Left lung (tissue), 10 donors: ENCODE measurements around the gene TBC1D30. TPM values are rescaled to one million over a fixed set of nuclear protein-coding genes. Genes with fewer than 3 reads are reported as not detected.
A peak's percentile ranks its signal among the peaks of the same experiment; 100 is the strongest.
"Not testable (repeated sequence)": the region's sequence is repeated elsewhere in the genome, so short reads cannot be mapped to it uniquely, and the experiment has no call there.

Source experiments
- ATAC-seq: fragments of 200-7000 bp; cut with Tn5 transposase; one replicate; pipeline ENCODE4 v1.9.1; 2020; ENCODE audit warnings: moderate library complexity
- DNase-seq, 4 donors: peaks; one replicate each; pipeline ENCODE4 v3.0.0-alpha.2; 2013 to 2020
- H3K27ac ChIP-seq, 2 donors: fragments of 200-600 bp; sonication (generic) in 1 of 2; one replicate each; pipeline versions ENCODE4 v1.5.0 to v1.8.0; 2020 to 2021
- H3K27me3 ChIP-seq, 2 donors: fragments of 200-600 bp; sonication (generic) in 1 of 2; one replicate each; pipeline versions ENCODE4 v1.5.0 to v1.8.0; 2020 to 2021
- H3K36me3 ChIP-seq, 2 donors: fragments of 200-600 bp; sonication (generic) in 1 of 2; one replicate each; pipeline versions ENCODE4 v1.5.0 to v1.8.0; 2020 to 2021
- H3K4me1 ChIP-seq, 2 donors: fragments of 200-600 bp; one replicate each; pipeline ENCODE4 v1.8.0; 2021
- H3K4me3 ChIP-seq, 2 donors: fragments of 200-600 bp; sonication (generic) in 1 of 2; one replicate each; pipeline versions ENCODE4 v1.5.0 to v1.8.0; 2020 to 2021; ENCODE audit warnings: mild to moderate bottlenecking in 1 of 2
- H3K9me3 ChIP-seq, 2 donors: fragments of 200-600 bp; sonication (generic) in 1 of 2; one replicate each; pipeline versions ENCODE4 v1.5.0 to v1.8.0; 2020 to 2021
- CTCF ChIP-seq, 2 donors: fragments of 200-600 bp; sonication (generic) in 1 of 2; IDR thresholded peaks; one replicate each; pipeline versions ENCODE4 v1.5.0 to v1.8.0; 2021; ENCODE audit warnings: antibody characterized with exemption in 2 of 2
- intact Hi-C, 2 donors: fragments of 100-400 bp; cut with DNase I; formaldehyde crosslinking; loops; one replicate each; pipeline versions ENCODE4 v1.11.2 to v1.14.2; 2022
- polyA plus RNA-seq, 6 donors: library from polyadenylated mRNA; unstranded; fragments of 120-200 nt; gene quantifications; one replicate each; pipeline ENCODE4 v1.2.1, GENCODE V29; 2013; ENCODE audit not compliant: insufficient read length in 6 of 6
- total RNA-seq, 2 donors: library from RNA; stranded (reverse); fragmentation: NEBNext Ultra II Directional; extraction: Animal tissue kit (Norgen Biotek cat#: 25700); gene quantifications; one replicate each; pipeline ENCODE4 v1.2.1, GENCODE V29; 2021
- donor health status: DM: no; HTN: yes; CAD: no.
- donor health status: DM: no; HTN: no; CAD: no.

The TBC1D30 gene
- total and polyA plus RNA-seq, 8 donors: 4.3 to 15.8 (median 11.0) TPM

GRCh38 chr12:64802180-64802775, 22.2 kb upstream of the TBC1D30 start:
- intact Hi-C loops, H3K27ac ChIP-seq, H3K9me3 ChIP-seq, H3K36me3 ChIP-seq, H3K4me3 ChIP-seq, H3K27me3 ChIP-seq: not testable (repeated sequence)
- DNase-seq (peak in 2 of 4 donors; percentile 37 to 82), ATAC-seq (peak; percentile 96)
- peaks cover 0 to 10% of the 10 kb centered on the region in 2 donors for H3K4me1 ChIP-seq
- TF ChIP-seq CTCF (IDR thresholded peaks at IDR 0.05): peak; percentile 82 to 91

GRCh38 chr12:64806173-64806572, 18.3 kb upstream of the TBC1D30 start:
- intact Hi-C loops: no loop called here

GRCh38 chr12:64806593-64807460, 17.6 kb upstream of the TBC1D30 start:
- Histone ChIP-seq H3K27me3 (no peaks in the 10 kb centered on the region), H3K27ac (no peak overlapping the region), H3K36me3 (no peaks in the 10 kb centered on the region), H3K4me3 (no peak overlapping the region), H3K9me3 (no peaks in the 10 kb centered on the region), H3K4me1 (no peaks in the 10 kb centered on the region)
- DNase-seq (no peak), ATAC-seq (no peak)
- TF ChIP-seq CTCF (IDR thresholded peaks at IDR 0.05): no peak
- intact Hi-C loops: no loop called here

More at GRCh38 chr12:64806173-64806572, 18.3 kb upstream of the TBC1D30 start:
- H3K27ac ChIP-seq: no peak overlapping the region
- DNase-seq: no peak
- no peak for TF ChIP-seq CTCF (IDR thresholded peaks at IDR 0.05)
- no peak for ATAC-seq
- H3K27me3 ChIP-seq: no peaks in the 10 kb centered on the region
- H3K4me3 ChIP-seq: no peak overlapping the region
- peaks cover 0 to under 1% of the 10 kb centered on the region in 2 donors for H3K4me1 ChIP-seq
- H3K36me3 ChIP-seq: no peaks in the 10 kb centered on the region
- H3K9me3 ChIP-seq: no peaks in the 10 kb centered on the region

- ATAC-seq (no peak), DNase-seq (no peak)
- no peak overlapping the region for H3K27ac ChIP-seq
- no peaks in the 10 kb centered on the region for H3K36me3 ChIP-seq
- intact Hi-C loops: no loop called here
- no peak for TF ChIP-seq CTCF (IDR thresholded peaks at IDR 0.05)
- no peaks in the 10 kb centered on the region for H3K9me3 ChIP-seq
- no peak overlapping the region for H3K4me3 ChIP-seq
- H3K27me3 ChIP-seq: no peaks in the 10 kb centered on the region
- no peaks in the 10 kb centered on the region for H3K4me1 ChIP-seq
These were observed 16.3 kb upstream of the TBC1D30 start for GRCh38 chr12:64808110-64808509.

GRCh38 chr12:64810831-64811230, 13.6 kb upstream of the TBC1D30 start:
- Histone ChIP-seq H3K9me3 (no peaks in the 10 kb centered on the region), H3K27ac (no peak overlapping the region), H3K4me1 (no peaks in the 10 kb centered on the region), H3K4me3 (no peak overlapping the region), H3K27me3 (no peaks in the 10 kb centered on the region), H3K36me3 (no peaks in the 10 kb centered on the region)
- TF ChIP-seq CTCF (IDR thresholded peaks at IDR 0.05): no peak
- DNase-seq (no peak), ATAC-seq (peak; percentile 24)
- intact Hi-C loops: no loop called here
